ENCODE data around the gene PMF1. TPM values are rescaled to one million over a fixed set of nuclear protein-coding genes. Genes with fewer than 3 reads are reported as not detected.
A peak's percentile ranks its signal among the peaks of the same experiment; 100 is the strongest.

The PMF1 gene
- total RNA-seq, 4 donors from 2014 or later: 39.9 to 52.8 (median 43.6) TPM

DNA sequence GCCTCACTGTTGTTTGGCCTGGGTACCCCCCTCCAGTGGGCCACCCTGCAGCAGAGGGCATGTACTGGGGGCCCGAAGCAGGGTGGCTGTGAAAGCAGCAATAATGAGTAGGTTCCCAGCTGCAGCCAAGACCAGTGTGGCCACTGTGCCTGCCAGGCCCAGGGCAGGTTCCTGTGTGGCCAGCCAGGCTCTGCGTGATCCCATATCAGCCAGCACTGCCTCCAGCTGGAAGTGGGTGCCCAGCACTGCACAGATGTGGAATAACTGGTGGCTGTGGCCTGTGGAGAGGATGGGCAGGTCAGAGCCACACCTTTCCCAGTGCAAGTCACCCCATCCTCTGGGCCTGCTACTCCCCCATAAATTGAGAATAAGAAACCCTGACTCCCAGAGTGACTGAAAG lies 31.3 kb downstream of the PMF1 start:
- peaks cover 0 to 24% (median 11%) of the 10 kb centered on the region in 4 donors for H3K4me1 ChIP-seq
- no peak for DNase-seq
- no peaks in the 10 kb centered on the region for H3K9me3 ChIP-seq
- H3K27me3 ChIP-seq: no peaks in the 10 kb centered on the region
- peaks cover 0 to 20% (median 0%) of the 10 kb centered on the region in 3 donors for H3K36me3 ChIP-seq
- H3K27ac ChIP-seq: no peak overlapping the region
- TF ChIP-seq, protein P1, sequence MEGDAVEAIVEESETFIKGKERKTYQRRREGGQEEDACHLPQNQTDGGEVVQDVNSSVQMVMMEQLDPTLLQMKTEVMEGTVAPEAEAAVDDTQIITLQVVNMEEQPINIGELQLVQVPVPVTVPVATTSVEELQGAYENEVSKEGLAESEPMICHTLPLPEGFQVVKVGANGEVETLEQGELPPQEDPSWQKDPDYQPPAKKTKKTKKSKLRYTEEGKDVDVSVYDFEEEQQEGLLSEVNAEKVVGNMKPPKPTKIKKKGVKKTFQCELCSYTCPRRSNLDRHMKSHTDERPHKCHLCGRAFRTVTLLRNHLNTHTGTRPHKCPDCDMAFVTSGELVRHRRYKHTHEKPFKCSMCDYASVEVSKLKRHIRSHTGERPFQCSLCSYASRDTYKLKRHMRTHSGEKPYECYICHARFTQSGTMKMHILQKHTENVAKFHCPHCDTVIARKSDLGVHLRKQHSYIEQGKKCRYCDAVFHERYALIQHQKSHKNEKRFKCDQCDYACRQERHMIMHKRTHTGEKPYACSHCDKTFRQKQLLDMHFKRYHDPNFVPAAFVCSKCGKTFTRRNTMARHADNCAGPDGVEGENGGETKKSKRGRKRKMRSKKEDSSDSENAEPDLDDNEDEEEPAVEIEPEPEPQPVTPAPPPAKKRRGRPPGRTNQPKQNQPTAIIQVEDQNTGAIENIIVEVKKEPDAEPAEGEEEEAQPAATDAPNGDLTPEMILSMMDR (IDR thresholded peaks at IDR 0.05): no peak
- no peak for TF ChIP-seq POLR2A (IDR thresholded peaks at IDR 0.05)
- H3K4me3 ChIP-seq: no peak overlapping the region

DNA sequence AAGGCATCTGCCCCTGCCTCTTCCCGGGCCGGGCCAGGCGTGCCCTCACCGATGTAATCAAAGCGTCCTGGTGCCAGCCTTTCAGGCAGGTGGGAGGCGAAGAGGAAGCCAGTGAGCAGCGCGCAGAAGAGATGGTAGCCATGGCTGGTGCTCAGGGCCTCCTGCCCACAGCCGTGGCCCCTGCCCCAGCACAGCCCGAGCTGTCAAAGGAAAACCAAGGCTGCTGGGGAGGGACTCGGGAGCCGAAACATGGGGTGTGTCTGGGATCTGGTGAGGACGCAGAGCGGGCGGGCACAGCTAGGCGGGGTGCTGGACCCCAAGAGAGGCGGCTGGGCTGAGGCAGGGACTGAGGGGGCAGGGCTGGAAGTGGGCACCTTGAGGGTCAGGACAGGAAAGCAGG lies 31.9 kb downstream of the PMF1 start:
- no peak overlapping the region for H3K27ac ChIP-seq
- peaks cover 0 to 24% (median 11%) of the 10 kb centered on the region in 4 donors for H3K4me1 ChIP-seq
- H3K9me3 ChIP-seq: no peaks in the 10 kb centered on the region
- TF ChIP-seq POLR2A (IDR thresholded peaks at IDR 0.05): no peak
- TF ChIP-seq, protein P1 (IDR thresholded peaks at IDR 0.05): no peak
- peaks cover 0 to 20% (median 0%) of the 10 kb centered on the region in 3 donors for H3K36me3 ChIP-seq
- no peak overlapping the region for H3K4me3 ChIP-seq
- DNase-seq: no peak
- H3K27me3 ChIP-seq: no peaks in the 10 kb centered on the region

DNA sequence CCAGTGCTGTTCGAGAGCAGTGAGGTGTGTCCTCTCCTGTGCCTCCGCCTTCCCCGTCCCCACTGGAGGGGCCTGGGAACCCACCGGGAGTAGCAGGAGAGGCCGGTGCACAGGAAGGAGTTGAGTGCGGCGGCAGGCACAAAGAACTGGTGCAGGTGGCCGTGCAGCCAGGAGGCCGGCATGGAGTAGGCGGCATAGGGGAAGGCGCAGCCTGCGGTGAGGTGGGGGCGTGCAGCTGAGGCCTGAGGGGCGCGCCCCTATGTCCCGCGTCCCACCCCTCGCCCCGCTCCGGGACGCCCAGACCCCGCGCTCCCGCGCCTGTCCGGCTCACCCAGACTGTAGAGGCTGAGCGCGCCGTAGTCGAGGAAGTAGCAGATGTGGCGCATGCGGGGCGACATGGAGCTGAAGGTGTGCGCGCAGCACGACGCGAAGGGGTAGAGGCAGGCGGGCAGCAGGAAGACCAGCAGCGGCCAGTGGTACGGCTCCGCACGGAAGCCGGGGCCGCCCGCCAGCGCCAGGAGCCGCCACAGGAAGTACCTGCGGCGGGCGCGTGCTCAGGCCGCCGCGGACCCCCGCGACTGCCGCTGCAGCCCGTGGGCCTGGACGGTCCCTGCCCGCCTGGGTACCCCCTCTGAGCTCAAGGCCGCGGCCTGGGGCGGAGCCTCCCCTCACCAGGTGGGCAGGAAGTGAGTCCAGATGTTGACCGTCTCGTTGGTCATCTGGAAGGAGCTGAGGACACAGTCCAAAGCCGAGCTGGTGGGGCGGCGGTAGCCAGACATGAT lies 32.8 kb downstream of the PMF1 start:
- Histone ChIP-seq H3K27ac (no peak overlapping the region), H3K36me3 (peaks cover 0 to 22% (median 0%) of the 10 kb centered on the region in 3 donors), H3K4me3 (peak overlapping the region; percentile 28 to 53 (median 44)), H3K27me3 (no peaks in the 10 kb centered on the region), H3K9me3 (no peaks in the 10 kb centered on the region), H3K4me1 (peaks cover 0 to 24% (median 11%) of the 10 kb centered on the region in 4 donors)
- peak; percentile 25 to 58 (median 56) for DNase-seq
- TF ChIP-seq POLR2A (IDR thresholded peaks at IDR 0.05): no peak
- TF ChIP-seq, protein P1 (IDR thresholded peaks at IDR 0.05): no peak

DNA sequence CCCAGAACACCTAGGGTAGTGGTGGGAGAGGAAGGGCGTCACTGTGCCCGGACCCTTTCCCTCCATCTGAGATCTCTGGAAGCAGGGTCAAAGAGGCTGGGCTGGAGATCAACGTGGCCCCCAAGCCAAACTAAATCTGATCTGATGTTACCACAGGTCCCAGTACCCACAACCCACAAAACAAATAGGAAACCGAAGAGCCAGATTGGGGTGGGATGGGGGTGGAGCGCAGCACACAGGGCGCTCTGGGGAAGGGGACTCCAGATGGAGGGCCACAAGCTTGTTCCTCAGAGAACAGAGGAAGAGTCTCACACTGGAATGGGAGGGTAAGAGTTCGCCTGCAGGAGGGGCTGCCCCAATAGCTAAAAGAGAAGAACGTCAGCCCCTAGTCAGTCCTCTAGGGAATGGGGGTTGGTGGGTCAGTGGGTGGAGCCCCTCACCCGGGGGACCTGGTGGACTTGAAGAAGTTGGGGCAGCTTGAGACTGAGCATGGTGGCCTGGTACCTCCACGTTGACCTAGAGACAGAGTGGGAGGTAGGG lies 33.5 kb downstream of the PMF1 start:
- Histone ChIP-seq H3K27ac (no peak overlapping the region), H3K27me3 (no peaks in the 10 kb centered on the region), H3K36me3 (peaks cover 0 to 28% (median 0%) of the 10 kb centered on the region in 3 donors), H3K4me3 (peak overlapping the region in 3 of 4 donors; percentile 39 to 53 (median 50)), H3K4me1 (peaks cover 0 to 24% (median 11%) of the 10 kb centered on the region in 4 donors), H3K9me3 (no peaks in the 10 kb centered on the region)
- no peak for DNase-seq
- no peak for TF ChIP-seq POLR2A (IDR thresholded peaks at IDR 0.05)
- TF ChIP-seq, protein P1 (IDR thresholded peaks at IDR 0.05): no peak

DNA sequence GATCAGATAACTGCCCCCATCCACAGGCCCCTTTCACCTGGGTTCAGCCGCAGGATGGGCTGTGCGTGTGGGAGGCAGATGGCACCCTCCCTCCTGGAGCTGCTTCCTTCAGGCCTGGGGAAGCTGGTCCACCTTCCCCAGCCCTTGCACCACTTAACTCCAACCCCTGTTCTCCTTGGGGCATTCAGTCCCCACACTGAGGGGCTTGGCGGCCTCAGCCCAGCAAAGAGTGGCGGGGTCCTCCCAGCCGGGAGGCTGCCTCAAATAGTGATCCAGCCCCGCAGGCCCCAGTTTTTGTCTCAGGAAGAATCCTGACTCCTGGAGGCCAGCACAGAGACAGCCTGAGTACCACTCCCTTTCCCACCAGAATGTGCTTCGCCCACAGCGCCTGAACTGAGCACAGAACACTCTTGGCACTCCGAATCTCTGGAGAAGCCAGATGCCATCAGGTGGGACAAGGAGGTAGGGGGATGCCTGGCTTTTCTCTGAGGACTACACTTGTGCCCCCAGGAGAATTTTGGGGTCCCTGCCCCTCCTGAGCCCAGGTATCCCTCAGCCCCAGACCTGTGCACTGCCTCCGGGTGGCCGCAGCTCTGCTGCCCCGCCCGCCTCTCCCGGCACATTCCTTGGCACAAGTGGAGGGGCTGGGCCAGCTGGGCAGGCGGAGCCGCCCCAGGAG lies 34.1 kb downstream of the PMF1 start:
- H3K36me3 ChIP-seq: peaks cover 0 to 34% (median 0%) of the 10 kb centered on the region in 3 donors
- no peak overlapping the region for H3K27ac ChIP-seq

More for the DNA sequence above, 34.1 kb downstream of the PMF1 start:
- no peaks in the 10 kb centered on the region for H3K9me3 ChIP-seq
- H3K4me3 ChIP-seq: no peak overlapping the region
- DNase-seq: peak in 1 of 3 donors; percentile 48
- peaks cover 0 to 24% (median 11%) of the 10 kb centered on the region in 4 donors for H3K4me1 ChIP-seq
- H3K27me3 ChIP-seq: no peaks in the 10 kb centered on the region
- TF ChIP-seq POLR2A (IDR thresholded peaks at IDR 0.05): no peak
- TF ChIP-seq, protein P1 (IDR thresholded peaks at IDR 0.05): no peak
